HFF-Myc (cell line): Measurements from ENCODE around the gene TMEM221.

ENCODE experiments used
- DNase-seq: peaks from one replicate; pipeline ENCODE4 v3.0.0-alpha.2; 2011; ENCODE audit warnings: low read depth; ENCODE audit errors: extremely low read depth
- H3K4me3 ChIP-seq: replicated peaks from 2 replicates; pipeline ENCODE4 v1.5.1; 2011; ENCODE audit warnings: low read depth, mild to moderate bottlenecking, control low read depth, low read length
- TF ChIP-seq, protein P1 (sequence below): IDR thresholded peaks from 2 replicates; pipeline ENCODE4 v1.5.1; 2012; ENCODE audit warnings: mild to moderate bottlenecking, low read depth, low read length, control low read depth; ENCODE audit errors: missing control alignments

The TMEM221 gene

DNA sequence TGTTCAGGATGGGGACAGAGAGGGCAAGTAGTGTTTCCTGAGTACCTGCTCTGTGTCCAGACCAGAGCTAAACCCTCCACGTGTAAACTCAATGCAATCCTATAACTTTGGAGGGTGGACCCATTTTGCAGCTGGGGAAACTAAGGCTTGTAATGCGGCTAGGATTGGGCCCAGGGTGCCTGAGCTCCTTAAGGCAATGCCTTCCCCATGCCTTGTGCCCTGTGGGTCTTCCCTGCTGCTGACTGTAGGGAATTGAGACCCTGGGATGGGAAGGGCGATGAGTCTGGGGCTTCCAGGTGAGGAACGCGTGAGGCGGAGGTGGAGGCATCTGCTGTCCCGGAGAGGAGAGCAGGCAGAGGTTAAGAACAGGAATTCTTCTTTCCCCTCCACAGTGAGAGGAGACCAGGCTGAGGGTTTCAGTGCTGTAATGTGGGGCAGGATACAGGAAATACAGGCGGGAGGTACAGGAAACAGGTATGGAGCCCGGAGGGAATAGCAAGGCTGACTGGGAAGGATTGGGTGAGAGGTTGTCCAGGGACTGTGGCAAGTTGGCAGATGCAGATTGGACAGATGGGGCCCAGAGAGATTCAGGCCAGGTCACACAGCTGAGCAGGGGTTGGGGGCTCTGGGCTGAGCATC, 41.0 kb upstream of the TMEM221 start:
- TF ChIP-seq, protein P1, sequence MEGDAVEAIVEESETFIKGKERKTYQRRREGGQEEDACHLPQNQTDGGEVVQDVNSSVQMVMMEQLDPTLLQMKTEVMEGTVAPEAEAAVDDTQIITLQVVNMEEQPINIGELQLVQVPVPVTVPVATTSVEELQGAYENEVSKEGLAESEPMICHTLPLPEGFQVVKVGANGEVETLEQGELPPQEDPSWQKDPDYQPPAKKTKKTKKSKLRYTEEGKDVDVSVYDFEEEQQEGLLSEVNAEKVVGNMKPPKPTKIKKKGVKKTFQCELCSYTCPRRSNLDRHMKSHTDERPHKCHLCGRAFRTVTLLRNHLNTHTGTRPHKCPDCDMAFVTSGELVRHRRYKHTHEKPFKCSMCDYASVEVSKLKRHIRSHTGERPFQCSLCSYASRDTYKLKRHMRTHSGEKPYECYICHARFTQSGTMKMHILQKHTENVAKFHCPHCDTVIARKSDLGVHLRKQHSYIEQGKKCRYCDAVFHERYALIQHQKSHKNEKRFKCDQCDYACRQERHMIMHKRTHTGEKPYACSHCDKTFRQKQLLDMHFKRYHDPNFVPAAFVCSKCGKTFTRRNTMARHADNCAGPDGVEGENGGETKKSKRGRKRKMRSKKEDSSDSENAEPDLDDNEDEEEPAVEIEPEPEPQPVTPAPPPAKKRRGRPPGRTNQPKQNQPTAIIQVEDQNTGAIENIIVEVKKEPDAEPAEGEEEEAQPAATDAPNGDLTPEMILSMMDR: no peak
- no peak for DNase-seq
- H3K4me3 ChIP-seq: no peak overlapping the region

DNA sequence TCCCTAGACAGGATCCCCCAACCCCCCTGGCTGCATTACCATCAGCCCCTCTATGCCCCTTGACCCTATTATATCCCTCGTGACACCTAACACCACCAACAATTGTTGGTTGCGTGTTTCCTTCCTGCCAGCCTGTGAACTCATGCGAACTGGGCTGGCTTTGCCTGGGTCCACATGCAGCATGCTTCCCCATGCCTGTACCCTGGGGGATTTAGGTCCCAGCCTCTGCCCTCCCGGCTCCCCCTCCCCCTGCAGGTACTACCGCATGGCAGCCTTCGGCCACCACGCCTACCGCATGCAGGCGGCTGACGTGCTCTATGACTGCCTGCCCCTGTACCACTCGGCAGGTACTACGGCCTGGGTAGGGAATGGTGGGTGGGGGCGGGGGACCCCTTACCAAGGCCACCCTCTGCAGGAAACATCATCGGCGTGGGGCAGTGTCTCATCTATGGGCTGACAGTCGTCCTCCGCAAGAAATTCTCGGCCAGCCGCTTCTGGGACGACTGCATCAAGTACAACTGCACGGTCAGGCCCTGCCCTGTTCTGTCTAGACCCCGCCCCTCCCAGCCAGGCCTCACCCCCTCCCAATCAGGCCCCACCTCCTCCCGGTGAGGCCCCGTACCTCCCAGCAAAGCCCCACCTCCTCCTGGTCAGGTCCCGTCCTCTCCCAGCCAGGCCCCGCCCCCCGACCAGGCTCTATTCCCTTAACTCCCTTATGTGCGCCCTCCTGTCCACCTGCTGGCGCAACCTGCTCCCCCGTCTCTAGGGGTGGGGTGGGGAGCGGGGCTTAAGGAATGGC, 40.3 kb upstream of the TMEM221 start:
- no peak for DNase-seq
- no peak overlapping the region for H3K4me3 ChIP-seq
- TF ChIP-seq, protein P1: peak; percentile 8

DNA sequence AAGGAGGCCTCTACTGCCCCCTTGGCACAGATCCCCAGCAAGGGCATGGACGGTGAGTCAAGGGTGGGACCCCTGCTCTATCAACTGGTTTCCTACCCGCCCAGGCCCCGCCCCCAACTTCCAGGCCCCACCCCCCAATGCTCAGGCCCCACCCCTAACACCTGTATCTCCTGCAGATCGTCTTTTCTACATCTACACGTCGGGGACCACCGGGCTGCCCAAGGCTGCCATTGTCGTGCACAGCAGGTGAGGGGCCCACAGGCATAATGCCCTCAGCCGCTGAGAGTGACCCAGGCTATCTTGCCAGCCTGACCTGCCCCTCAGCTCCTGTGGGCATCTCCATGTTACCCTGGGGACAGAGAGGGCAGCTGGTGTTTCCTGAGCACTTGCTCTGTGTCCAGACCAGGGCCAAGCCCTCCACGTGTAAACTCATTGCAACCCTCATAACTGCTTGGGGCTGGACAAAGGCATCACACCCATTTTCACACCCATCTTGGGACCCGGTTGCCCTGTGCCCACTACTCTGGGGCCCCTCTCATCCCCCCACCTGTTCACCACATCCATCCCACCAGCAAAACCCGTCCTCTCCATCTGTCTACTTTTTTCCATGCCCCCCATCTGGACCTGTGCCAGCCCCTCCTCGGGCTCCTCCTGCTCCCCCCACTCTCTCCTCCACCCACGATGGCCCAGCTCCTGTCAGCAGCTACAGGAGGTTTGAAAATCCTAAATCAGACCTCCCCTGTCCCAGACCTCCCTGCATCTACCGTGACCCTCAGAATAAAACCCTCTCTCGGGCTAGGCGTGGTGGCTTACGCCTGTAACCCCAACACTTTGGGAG, 39.0 kb upstream of the TMEM221 start:
- TF ChIP-seq, protein P1: no peak
- no peak overlapping the region for H3K4me3 ChIP-seq

DNA sequence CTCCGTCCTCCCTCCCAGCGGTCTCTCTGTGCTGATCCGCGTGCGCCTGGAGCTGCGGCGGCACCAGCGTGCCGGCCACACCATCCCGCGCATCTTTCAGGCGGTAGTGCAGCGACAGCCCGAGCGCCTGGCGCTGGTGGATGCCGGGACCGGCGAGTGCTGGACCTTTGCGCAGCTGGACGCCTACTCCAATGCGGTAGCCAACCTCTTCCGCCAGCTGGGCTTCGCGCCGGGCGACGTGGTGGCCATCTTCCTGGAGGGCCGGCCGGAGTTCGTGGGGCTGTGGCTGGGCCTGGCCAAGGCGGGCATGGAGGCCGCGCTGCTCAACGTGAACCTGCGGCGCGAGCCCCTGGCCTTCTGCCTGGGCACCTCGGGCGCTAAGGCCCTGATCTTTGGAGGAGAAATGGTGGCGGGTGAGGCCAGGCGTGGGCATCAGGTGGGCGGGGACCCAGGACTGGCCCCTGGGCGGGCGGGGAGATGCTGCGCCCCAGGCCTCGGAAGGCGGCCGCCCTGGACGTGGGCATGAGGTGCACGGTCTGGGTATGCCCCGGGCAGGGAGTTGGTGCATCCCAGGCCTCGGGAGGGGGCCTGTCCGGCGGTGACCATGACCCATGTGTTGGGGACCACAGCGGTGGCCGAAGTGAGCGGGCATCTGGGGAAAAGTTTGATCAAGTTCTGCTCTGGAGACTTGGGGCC, 38.2 kb upstream of the TMEM221 start:
- TF ChIP-seq, protein P1: no peak
- H3K4me3 ChIP-seq: no peak overlapping the region
- no peak for DNase-seq

More for the DNA sequence above, 39.0 kb upstream of the TMEM221 start:
- no peak for DNase-seq

DNA sequence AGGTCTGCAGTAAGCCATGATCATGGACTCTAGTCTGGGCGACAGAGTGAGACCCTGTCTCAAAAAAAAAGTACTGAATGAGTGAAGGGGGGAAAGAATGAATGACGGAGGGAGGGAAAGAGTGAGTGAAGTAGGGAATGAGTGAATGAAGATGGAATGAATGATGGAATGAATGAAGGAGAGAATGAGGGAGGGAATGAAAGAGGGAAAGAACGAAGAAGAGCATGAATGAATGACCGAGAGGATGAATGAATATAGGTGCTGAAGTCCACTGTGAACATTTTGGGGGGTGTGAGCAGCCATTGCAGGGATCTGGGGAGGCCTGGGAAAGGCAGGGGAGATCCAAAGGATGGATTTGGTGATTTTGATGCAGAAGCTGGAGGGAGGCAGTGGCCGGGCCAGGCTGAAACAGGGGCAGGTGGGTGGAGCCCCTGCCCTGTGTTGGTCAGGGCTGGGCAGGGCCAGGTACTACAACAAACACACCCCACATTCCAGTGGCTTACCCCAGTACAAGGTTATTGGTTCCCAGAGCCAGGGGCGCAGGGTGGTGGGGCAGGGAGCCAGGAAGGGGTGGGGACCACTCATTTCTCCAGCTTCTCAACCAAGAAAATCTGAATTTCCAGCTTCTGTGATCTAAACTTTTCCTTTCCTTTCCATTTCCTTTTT, 36.2 kb upstream of the TMEM221 start:
- TF ChIP-seq, protein P1: no peak
- no peak overlapping the region for H3K4me3 ChIP-seq
- no peak for DNase-seq

DNA sequence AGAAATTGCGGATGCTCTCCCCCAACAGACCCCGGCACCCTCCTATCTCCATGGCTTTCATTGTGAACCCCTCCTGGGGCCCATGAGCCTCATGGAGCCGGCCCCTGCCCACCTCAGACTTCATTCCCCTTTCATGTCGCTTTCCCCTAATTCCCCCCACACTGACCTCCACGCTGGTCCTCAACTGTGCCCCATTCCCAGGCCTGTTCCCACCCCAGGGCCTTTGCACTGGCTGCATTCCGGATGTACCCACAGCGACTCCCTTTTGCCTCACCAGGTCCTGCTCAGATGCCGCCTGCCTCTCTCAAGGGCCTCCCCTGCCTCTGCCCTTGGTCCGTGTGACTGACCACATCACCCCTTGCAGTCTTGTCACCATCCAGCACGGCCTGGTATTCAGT, 35.1 kb upstream of the TMEM221 start:
- H3K4me3 ChIP-seq: no peak overlapping the region
- DNase-seq: no peak
- TF ChIP-seq, protein P1: no peak
